H1 (cell line): ENCODE measurements around the gene AHDC1.

Experiments used
- CBX5 ChIP-seq: fragments of 300-800, 300-1000 bp; sonication (generic); IDR thresholded peaks from 2 replicates; pipeline ENCODE4 v1.7.1; 2016; ENCODE audit warnings: antibody characterized with exemption, low read length, low read depth
- EP300 ChIP-seq, 2 experiments: IDR thresholded peaks; 1 replicate in 1 of 2; 2 replicates in 1 of 2; pipeline ENCODE4 v1.6.1; 2011 to 2012; ENCODE audit warnings: low read depth in 2 of 2, low read length in 2 of 2, mild to moderate bottlenecking in 2 of 2, borderline replicate concordance in 1 of 2, inconsistent platforms in 1 of 2, moderate library complexity in 1 of 2
- GTF2F1 ChIP-seq: IDR thresholded peaks from 2 replicates; pipeline ENCODE4 v1.6.1; 2012; ENCODE audit warnings: low read depth, low read length, improper control_type of control experiment, borderline replicate concordance
- JUN ChIP-seq: IDR thresholded peaks from 2 replicates; pipeline ENCODE4 v1.6.1; 2011; ENCODE audit warnings: low read depth, mild to moderate bottlenecking, improper control_type of control experiment, low read length
- POLR2A ChIP-seq, 2 experiments: IDR thresholded peaks; 1 replicate in 1 of 2; 2 replicates in 1 of 2; pipeline ENCODE4 v1.6.1; 2011; ENCODE audit warnings: low read depth in 2 of 2, low read length in 2 of 2, mild to moderate bottlenecking in 2 of 2; ENCODE audit errors: control extremely low read depth in 1 of 2
- POLR2AphosphoS5 ChIP-seq: IDR thresholded peaks from 2 replicates; pipeline ENCODE4 v1.6.1; 2011; ENCODE audit warnings: low read depth, low read length
- TAF1 ChIP-seq: IDR thresholded peaks from 2 replicates; pipeline ENCODE4 v1.6.1; 2011; ENCODE audit warnings: mild to moderate bottlenecking, low read depth, low read length
- TBP ChIP-seq: IDR thresholded peaks from 2 replicates; pipeline ENCODE4 v1.6.1; 2011; ENCODE audit warnings: low read depth, low read length, improper control_type of control experiment
- TF ChIP-seq, protein P1 (sequence below), 3 experiments: IDR thresholded peaks; 1 replicate in 2 of 3; 2 replicates in 1 of 3; pipeline versions ENCODE4 v1.5.1 to v1.6.1; 2011; ENCODE audit warnings: low read length in 3 of 3, mild to moderate bottlenecking in 3 of 3, inconsistent platforms in 2 of 3, low read depth in 1 of 3, moderate library complexity in 1 of 3; ENCODE audit not compliant: insufficient read depth in 1 of 3; ENCODE audit errors: control extremely low read depth in 1 of 3

DNA sequence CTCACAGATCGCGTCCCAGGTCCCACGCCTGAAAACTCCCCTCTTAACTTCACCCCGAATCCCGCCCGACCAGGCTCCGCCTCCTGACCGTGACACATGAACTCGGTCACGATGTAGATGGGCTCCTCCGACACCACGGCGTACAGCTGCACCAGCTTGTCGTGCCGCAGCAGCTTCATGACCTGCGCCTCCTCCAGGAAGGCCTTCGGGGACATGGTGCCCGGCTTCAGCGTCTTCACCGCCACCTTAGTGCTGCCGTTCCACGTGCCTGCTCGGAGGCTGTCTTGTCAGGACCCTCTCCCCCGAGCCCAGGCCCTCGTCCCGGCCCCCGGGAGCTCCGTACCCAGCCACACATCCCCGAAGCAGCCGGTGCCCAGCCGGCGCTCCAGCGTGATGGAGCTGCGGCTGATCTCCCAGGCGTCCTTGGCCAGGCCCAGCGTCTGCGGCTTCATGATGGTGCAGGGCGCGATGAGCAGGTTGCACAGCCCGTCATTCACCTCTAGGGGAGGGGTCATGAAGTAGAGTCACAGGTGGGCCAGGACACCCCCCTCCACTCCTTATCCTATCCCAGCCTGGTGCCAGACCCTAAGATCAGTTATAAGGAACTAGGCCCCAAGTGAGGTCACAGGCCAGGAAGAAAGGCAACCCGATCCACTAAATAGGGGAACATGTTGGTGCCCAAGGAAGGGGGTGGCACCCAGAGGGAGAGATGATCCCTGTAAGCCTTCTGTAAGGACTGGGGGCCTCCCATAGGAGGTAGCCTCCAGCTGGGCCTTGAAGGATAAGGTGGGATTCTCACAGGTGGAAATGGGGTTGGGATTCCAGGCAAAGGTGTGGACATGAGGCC is 11.6 kb upstream of the AHDC1 start:
- TF ChIP-seq, protein P1, sequence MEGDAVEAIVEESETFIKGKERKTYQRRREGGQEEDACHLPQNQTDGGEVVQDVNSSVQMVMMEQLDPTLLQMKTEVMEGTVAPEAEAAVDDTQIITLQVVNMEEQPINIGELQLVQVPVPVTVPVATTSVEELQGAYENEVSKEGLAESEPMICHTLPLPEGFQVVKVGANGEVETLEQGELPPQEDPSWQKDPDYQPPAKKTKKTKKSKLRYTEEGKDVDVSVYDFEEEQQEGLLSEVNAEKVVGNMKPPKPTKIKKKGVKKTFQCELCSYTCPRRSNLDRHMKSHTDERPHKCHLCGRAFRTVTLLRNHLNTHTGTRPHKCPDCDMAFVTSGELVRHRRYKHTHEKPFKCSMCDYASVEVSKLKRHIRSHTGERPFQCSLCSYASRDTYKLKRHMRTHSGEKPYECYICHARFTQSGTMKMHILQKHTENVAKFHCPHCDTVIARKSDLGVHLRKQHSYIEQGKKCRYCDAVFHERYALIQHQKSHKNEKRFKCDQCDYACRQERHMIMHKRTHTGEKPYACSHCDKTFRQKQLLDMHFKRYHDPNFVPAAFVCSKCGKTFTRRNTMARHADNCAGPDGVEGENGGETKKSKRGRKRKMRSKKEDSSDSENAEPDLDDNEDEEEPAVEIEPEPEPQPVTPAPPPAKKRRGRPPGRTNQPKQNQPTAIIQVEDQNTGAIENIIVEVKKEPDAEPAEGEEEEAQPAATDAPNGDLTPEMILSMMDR (IDR thresholded peaks at IDR 0.05; ENCODE audit: control extremely low read depth in 1 of 3, insufficient read depth in 1 of 3, low read depth in 1 of 3, low read length in 3 of 3) = peak in 2 of 3 experiments; percentile 27 to 31; a peak in 2 of 4 replicates
- TF ChIP-seq POLR2A (IDR thresholded peaks at IDR 0.05; ENCODE audit: control extremely low read depth in 1 of 2, low read depth in 2 of 2, low read length in 2 of 2) (no peak), POLR2AphosphoS5 (no peak), GTF2F1 (no peak), TAF1 (no peak), EP300 (IDR thresholded peaks at IDR 0.05; ENCODE audit: borderline replicate concordance in 1 of 2, low read depth in 2 of 2, low read length in 2 of 2) (no peak), JUN (no peak), TBP (no peak), CBX5 (no peak)
